NCI-H345 (cell line): ENCODE results near the gene HBA1.
"Not testable (repeated sequence)": the region's sequence is repeated elsewhere in the genome, so short reads cannot be mapped to it uniquely, and the experiment has no call there.

ENCODE experiments used
- DNase-seq: peaks from one replicate; lab custom pipeline; 2025; lab: John Stamatoyannopoulos, UW

Gene HBA1

DNA sequence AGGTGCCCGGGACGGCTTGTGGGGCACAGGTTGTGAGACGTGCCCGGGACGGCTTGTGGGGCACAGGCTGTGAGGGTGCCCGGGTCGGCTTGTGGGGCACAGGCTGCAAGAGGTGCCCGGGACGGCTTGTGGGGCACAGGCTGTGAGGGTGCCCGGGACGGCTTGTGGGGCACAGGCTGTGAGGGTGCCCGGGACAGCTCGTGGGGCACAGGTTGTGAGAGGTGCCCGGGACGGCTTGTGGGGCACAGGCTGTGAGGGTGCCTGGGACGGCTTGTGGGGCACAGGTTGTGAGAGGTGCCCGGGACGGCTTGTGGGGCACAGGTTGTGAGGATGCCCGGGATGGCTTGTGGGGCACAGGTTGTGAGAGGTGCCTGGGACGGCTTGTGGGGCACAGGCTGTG lies 16.2 kb upstream of the HBA1 start:
- DNase-seq = not testable (repeated sequence)

DNA sequence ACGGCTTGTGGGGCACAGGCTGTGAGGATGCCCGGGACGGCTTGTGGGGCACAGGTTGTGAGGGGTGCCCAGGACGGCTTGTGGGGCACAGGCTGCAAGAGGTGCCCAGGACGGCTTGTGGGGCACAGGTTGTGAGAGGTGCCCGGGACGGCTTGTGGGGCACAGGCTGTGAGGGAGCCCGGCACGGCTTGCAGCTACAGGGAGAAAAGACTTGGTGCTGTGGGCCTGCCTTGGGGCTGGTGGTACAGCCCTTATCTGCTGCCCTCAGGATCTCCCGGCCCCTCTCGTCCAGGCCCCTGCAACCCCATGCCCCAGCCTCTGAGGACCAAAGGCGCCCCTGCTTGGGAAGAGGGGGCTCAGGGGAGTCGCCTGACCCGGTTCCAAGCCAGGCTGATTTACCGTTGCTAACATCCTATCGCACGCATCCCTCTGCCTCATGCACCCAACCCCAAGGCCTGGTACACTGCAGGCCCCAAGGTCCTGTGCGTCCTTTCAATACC lies 15.7 kb upstream of the HBA1 start:
- DNase-seq = no peak

- no peak for DNase-seq
These were observed 14.0 kb upstream of the HBA1 start for GRCh38 chr16:162271-162991.

- DNase-seq = not testable (repeated sequence)
These were observed 13.3 kb upstream of the HBA1 start for GRCh38 chr16:163139-163538.

- DNase-seq = not testable (repeated sequence)
These were observed 12.8 kb upstream of the HBA1 start for GRCh38 chr16:163696-164095.

DNA sequence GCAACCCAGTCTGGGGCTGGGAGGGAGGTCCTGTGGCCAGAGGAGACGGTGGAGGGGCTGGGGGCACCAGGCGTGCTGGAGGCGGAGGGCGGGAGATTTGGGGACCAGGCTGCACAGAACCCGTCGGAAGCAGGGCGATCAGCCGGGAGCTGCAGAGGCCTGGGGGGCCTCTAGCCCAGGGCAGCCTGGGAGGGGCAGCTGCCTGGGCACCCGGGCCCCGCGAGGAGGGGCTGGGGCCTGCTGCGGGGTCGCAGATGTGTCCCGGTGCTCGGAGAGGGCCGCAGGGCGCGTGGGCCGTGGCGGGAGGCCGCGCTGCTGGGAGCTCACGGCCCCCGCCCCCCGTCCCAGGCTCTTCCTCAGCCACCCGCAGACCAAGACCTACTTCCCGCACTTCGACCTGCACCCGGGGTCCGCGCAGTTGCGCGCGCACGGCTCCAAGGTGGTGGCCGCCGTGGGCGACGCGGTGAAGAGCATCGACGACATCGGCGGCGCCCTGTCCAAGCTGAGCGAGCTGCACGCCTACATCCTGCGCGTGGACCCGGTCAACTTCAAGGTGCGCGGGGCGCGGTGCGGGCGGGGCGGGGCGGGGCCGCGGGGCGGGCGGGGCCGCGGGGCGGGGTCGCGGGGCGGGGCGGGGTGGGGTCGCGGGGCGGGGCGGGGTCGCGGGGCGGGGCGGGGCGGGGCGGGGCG lies 12.2 kb upstream of the HBA1 start:
- not testable (repeated sequence) for DNase-seq

GRCh38 chr16:164827-165538 lies 11.5 kb upstream of the HBA1 start:
- DNase-seq = no peak

GRCh38 chr16:165539-166374 lies 10.7 kb upstream of the HBA1 start, which contains the start of gene HBM:
TSS of gene HBM (plus strand) at chr16:165978. CDS start at chr16:165998, 20 bp downstream.
- no peak for DNase-seq

DNA sequence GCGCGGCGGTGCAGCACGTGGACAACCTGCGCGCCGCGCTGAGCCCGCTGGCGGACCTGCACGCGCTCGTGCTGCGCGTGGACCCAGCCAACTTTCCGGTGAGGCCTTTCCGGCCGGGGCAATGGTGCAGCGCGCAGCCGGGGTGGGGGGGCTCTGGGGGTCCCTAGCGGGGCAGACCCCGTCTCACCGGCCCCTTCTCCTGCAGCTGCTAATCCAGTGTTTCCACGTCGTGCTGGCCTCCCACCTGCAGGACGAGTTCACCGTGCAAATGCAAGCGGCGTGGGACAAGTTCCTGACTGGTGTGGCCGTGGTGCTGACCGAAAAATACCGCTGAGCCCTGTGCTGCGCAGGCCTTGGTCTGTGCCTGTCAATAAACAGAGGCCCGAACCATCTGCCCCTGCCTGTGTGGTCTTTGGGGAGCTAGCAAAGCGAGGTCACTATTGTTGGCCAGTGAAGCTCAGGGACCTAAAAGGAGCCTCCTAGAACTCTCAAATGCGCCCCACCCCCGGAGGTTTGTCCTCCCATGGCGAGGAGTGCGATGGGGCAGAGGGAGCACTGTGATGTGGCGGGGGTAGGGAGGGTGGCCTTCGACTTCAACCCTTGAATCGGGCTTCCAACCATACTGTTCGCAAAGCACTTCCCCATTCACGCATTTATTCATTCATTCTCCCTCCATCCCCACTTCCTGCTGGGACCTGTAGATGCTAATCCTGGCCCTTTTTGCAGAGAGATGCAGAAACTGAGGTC lies 9.9 kb upstream of the HBA1 start:
- DNase-seq = no peak

DNA sequence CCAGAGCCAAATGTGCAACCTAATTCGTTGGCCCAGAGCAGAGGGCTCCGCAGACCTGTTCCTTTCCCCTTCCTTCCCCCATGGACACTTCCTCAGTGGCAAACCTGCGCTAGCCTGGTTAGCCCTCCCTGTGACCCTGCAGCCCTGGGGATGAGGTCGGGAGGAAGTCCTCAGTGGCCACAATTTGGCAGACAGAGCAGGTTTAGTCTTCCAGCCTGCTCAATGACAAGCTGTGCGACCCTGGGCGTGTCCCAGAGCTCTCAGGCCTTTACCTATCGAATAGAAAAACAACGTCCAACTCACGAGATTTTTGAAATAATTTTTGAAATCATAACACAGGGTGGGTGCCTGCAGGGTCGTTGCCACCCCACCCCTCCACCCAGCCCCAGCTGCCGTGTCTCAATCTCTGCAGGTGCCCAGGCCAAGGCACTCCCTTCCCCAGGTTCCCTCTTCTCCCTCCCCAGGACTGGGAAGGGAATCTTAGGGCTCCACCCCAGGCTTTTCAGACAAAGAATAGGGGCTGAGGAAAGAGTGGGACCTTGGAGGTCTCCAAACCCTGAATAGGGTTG lies 9.3 kb upstream of the HBA1 start:
- DNase-seq = no peak

GRCh38 chr16:168424-168823 lies 8.1 kb upstream of the HBA1 start:
- DNase-seq = no peak

GRCh38 chr16:169014-169413 lies 7.5 kb upstream of the HBA1 start:
- no peak for DNase-seq

DNA sequence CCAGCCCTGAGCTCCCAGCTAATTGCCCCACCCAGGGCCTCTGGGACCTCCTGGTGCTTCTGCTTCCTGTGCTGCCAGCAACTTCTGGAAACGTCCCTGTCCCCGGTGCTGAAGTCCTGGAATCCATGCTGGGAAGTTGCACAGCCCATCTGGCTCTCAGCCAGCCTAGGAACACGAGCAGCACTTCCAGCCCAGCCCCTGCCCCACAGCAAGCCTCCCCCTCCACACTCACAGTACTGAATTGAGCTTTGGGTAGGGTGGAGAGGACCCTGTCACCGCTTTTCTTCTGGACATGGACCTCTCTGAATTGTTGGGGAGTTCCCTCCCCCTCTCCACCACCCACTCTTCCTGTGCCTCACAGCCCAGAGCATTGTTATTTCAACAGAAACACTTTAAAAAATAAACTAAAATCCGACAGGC lies 6.4 kb upstream of the HBA1 start:
- peak; percentile 45 for DNase-seq

- DNase-seq = no peak
These were observed 5.7 kb upstream of the HBA1 start for GRCh38 chr16:170788-171187.

DNA sequence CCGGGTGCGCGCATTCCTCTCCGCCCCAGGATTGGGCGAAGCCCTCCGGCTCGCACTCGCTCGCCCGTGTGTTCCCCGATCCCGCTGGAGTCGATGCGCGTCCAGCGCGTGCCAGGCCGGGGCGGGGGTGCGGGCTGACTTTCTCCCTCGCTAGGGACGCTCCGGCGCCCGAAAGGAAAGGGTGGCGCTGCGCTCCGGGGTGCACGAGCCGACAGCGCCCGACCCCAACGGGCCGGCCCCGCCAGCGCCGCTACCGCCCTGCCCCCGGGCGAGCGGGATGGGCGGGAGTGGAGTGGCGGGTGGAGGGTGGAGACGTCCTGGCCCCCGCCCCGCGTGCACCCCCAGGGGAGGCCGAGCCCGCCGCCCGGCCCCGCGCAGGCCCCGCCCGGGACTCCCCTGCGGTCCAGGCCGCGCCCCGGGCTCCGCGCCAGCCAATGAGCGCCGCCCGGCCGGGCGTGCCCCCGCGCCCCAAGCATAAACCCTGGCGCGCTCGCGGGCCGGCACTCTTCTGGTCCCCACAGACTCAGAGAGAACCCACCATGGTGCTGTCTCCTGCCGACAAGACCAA lies 4.0 kb upstream of the HBA1 start, which contains the start of gene HBA2:
Gene HBA2 (plus strand): TSS at position 503 of the 568 bp plus-strand sequence. CDS start 37 bp downstream, at position 540.
- not testable (repeated sequence) for DNase-seq

DNA sequence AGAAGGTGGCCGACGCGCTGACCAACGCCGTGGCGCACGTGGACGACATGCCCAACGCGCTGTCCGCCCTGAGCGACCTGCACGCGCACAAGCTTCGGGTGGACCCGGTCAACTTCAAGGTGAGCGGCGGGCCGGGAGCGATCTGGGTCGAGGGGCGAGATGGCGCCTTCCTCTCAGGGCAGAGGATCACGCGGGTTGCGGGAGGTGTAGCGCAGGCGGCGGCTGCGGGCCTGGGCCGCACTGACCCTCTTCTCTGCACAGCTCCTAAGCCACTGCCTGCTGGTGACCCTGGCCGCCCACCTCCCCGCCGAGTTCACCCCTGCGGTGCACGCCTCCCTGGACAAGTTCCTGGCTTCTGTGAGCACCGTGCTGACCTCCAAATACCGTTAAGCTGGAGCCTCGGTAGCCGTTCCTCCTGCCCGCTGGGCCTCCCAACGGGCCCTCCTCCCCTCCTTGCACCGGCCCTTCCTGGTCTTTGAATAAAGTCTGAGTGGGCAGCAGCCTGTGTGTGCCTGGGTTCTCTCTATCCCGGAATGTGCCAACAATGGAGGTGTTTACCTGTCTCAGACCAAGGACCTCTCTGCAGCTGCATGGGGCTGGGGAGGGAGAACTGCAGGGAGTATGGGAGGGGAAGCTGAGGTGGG lies 3.1 kb upstream of the HBA1 start:
- DNase-seq = not testable (repeated sequence)

- peak; percentile 25 for DNase-seq
These were observed 2.3 kb upstream of the HBA1 start for GRCh38 chr16:173928-174769.
